Measurements from ENCODE around the gene ZNF433.

ZNF433 gene

DNA sequence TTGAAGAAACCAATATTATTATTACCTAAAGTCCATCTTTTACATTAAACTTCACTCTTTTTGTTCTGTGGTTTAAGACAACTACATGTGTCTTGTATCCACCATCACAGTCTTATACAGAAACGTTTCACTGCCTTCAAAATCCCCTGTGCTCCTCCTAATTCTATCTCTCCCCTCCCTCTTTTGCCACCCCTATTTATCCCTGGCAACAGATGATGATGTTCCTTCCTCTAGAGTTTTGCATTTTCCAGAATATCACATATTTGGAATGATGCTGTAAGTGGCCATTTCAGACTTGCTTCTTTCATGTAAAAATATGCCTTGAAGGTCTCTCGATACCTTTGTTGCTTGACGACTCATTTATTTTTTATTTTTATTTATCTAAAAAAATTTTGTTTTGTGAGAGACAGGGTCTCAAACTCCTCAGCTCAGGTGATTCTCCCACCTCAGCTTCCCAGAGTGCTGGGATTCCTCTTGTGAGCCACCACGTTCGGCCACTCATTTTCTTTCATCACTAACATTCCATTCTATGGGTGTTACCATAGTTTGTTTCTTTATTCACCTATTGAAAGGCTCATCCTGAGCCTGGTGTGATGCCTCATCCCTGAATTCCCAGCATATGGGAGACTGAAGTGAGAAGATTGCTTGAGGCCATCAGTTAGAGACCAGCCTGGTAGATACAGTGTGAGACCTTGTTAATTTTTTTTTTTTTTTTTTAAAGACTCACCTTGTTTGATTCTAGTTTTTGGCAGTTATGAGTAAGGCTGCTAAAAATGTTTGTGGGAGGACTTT is 62.3 kb downstream of the ZNF433 start:
- Histone ChIP-seq H2AFZ (ENCODE audit: low read length) (no peak overlapping the region), H3K4me3 (ENCODE audit: low read depth, low read length, poor library complexity, severe bottlenecking) (no peak overlapping the region), H3K27me3 (ENCODE audit: insufficient read depth, low read length) (no peaks in the 10 kb centered on the region), H3K9ac (ENCODE audit: low read length) (no peak overlapping the region), H3K36me3 (ENCODE audit: insufficient read depth, low read length) (peaks cover 19% of the 10 kb centered on the region), H3K9me2 (ENCODE audit: low read depth, low read length) (no peaks in the 10 kb centered on the region), H3K4me1 (ENCODE audit: insufficient read depth, low read length, severe bottlenecking) (no peaks in the 10 kb centered on the region), H3F3A (ENCODE audit: insufficient read depth, low read length) (no peaks in the 10 kb centered on the region), H3K27ac (ENCODE audit: low read depth, low read length, poor library complexity, severe bottlenecking) (no peak overlapping the region), H3K9me3 (ENCODE audit: low read length) (peaks cover 16% of the 10 kb centered on the region; the same call in 1 of the 2 replicates), H4K20me1 (ENCODE audit: insufficient read depth, low read length) (no peaks in the 10 kb centered on the region), H3K4me2 (ENCODE audit: low read length) (no peak overlapping the region), H3K79me2 (ENCODE audit: insufficient read depth, low read length) (no peaks in the 10 kb centered on the region)
- TF ChIP-seq, protein P1, sequence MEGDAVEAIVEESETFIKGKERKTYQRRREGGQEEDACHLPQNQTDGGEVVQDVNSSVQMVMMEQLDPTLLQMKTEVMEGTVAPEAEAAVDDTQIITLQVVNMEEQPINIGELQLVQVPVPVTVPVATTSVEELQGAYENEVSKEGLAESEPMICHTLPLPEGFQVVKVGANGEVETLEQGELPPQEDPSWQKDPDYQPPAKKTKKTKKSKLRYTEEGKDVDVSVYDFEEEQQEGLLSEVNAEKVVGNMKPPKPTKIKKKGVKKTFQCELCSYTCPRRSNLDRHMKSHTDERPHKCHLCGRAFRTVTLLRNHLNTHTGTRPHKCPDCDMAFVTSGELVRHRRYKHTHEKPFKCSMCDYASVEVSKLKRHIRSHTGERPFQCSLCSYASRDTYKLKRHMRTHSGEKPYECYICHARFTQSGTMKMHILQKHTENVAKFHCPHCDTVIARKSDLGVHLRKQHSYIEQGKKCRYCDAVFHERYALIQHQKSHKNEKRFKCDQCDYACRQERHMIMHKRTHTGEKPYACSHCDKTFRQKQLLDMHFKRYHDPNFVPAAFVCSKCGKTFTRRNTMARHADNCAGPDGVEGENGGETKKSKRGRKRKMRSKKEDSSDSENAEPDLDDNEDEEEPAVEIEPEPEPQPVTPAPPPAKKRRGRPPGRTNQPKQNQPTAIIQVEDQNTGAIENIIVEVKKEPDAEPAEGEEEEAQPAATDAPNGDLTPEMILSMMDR (IDR thresholded peaks at IDR 0.05; ENCODE audit: low read length) = no peak
- TF ChIP-seq EZH2 (IDR thresholded peaks at IDR 0.05; ENCODE audit: borderline replicate concordance, low read length) = no peak

DNA sequence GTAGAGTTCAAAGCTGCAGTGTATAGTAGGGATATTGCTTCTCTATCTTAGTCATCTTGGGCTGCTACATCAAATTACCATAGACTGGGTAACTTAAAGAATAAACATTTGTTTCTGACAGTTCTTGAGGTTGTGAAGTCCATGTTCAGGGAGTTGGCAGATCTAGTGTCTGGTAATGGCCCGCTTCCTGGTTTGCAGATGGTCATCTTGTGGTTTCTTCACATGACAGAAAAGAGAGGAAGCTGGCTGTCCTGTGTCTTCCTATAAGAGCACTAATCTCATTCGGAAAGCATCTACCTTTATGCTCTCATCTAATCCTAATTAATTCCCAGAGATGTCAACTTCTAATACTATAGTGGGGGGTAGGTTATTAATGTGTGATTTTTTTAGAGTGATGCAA is 64.4 kb downstream of the ZNF433 start:
- H3K4me3 ChIP-seq (ENCODE audit: low read depth, low read length, poor library complexity, severe bottlenecking) = no peak overlapping the region
- H3K9ac ChIP-seq (ENCODE audit: low read length) = no peak overlapping the region
- peaks cover 5% of the 10 kb centered on the region; the same call in 1 of the 2 replicates for H3K9me3 ChIP-seq (ENCODE audit: low read length)
- peaks cover 6% of the 10 kb centered on the region; the same call in 1 of the 2 replicates for H3K36me3 ChIP-seq (ENCODE audit: insufficient read depth, low read length)
- H3K79me2 ChIP-seq (ENCODE audit: insufficient read depth, low read length) = no peaks in the 10 kb centered on the region
- no peaks in the 10 kb centered on the region for H3K27me3 ChIP-seq (ENCODE audit: insufficient read depth, low read length)
- H3K4me1 ChIP-seq (ENCODE audit: insufficient read depth, low read length, severe bottlenecking) = no peaks in the 10 kb centered on the region
- no peaks in the 10 kb centered on the region for H3F3A ChIP-seq (ENCODE audit: insufficient read depth, low read length)
- H2AFZ ChIP-seq (ENCODE audit: low read length) = no peak overlapping the region
- no peak overlapping the region for H3K4me2 ChIP-seq (ENCODE audit: low read length)
- H4K20me1 ChIP-seq (ENCODE audit: insufficient read depth, low read length) = no peaks in the 10 kb centered on the region
- H3K9me2 ChIP-seq (ENCODE audit: low read depth, low read length) = no peaks in the 10 kb centered on the region
- TF ChIP-seq EZH2 (IDR thresholded peaks at IDR 0.05; ENCODE audit: borderline replicate concordance, low read length) = no peak
- TF ChIP-seq, protein P1 (IDR thresholded peaks at IDR 0.05; ENCODE audit: low read length) = no peak
- H3K27ac ChIP-seq (ENCODE audit: low read depth, low read length, poor library complexity, severe bottlenecking) = no peak overlapping the region

DNA sequence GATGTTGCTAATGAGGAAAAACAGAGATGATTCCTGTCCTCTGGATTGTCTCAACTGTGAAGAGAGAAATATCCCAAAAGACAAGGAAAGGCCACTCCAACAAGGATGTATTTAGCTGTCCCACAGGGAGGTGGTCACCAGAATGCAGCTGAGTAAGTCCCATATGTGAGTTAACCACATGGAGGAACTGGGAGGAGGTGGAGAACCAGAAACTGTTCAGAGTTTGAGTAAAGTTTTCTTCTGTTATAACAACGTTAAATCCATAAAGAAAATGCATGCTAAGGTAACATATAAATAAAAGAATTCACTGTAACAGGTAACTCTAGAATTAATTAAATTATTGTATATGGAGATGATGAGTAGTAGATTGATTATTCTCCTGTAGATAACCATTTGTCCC is 65.3 kb downstream of the ZNF433 start:
- Histone ChIP-seq H3K4me2 (ENCODE audit: low read length) (no peak overlapping the region), H3K9ac (ENCODE audit: low read length) (no peak overlapping the region), H3K27me3 (ENCODE audit: insufficient read depth, low read length) (no peaks in the 10 kb centered on the region), H3F3A (ENCODE audit: insufficient read depth, low read length) (no peaks in the 10 kb centered on the region), H3K79me2 (ENCODE audit: insufficient read depth, low read length) (no peaks in the 10 kb centered on the region), H3K36me3 (ENCODE audit: insufficient read depth, low read length) (peaks cover 6% of the 10 kb centered on the region; the same call in 1 of the 2 replicates), H3K4me3 (ENCODE audit: low read depth, low read length, poor library complexity, severe bottlenecking) (no peak overlapping the region), H3K9me2 (ENCODE audit: low read depth, low read length) (no peaks in the 10 kb centered on the region), H3K4me1 (ENCODE audit: insufficient read depth, low read length, severe bottlenecking) (peaks cover 7% of the 10 kb centered on the region), H3K9me3 (ENCODE audit: low read length) (no peaks in the 10 kb centered on the region; the same call in 1 of the 2 replicates), H4K20me1 (ENCODE audit: insufficient read depth, low read length) (no peaks in the 10 kb centered on the region), H3K27ac (ENCODE audit: low read depth, low read length, poor library complexity, severe bottlenecking) (no peak overlapping the region), H2AFZ (ENCODE audit: low read length) (no peak overlapping the region)
- no peak for TF ChIP-seq EZH2 (IDR thresholded peaks at IDR 0.05; ENCODE audit: borderline replicate concordance, low read length)
- TF ChIP-seq, protein P1 (IDR thresholded peaks at IDR 0.05; ENCODE audit: low read length) = no peak

Data from OCI-LY1 (cell line).